SK-N-SH (cell line): ENCODE data around the gene SLC25A51. TPM values are rescaled to one million over a fixed set of nuclear protein-coding genes. Genes with fewer than 3 reads are reported as not detected.

Source experiments
- CTCF ChIA-PET: fragments of 300-600, 350-600 bp; formaldehyde crosslinking; extraction: SDS; loops from one replicate; lab custom pipeline; 2021; lab: Yijun Ruan, JAX
- POLR2A ChIA-PET: fragments of 350-600 bp; sonication (Branson Sonifier 250); formaldehyde crosslinking; extraction: SDS; loops from one replicate; lab custom pipeline; 2020; ENCODE audit warnings: antibody characterized with exemption, inconsistent platforms; lab: Yijun Ruan, JAX
- DNase-seq: peaks from one replicate; pipeline ENCODE4 v3.0.0; 2012
- H2AFZ ChIP-seq: fragments of 200-600 bp; sonication (generic); 2 replicates; pipeline ENCODE4 v1.8.1; 2016; ENCODE audit warnings: antibody characterized with exemption, mild to moderate bottlenecking, low read depth
- H3F3A ChIP-seq: fragments of 200-600 bp; sonication (generic); replicated peaks from 2 replicates; pipeline ENCODE3; 2016; ENCODE audit warnings: antibody characterized with exemption, mild to moderate bottlenecking; ENCODE audit not compliant: insufficient read depth
- H3K27ac ChIP-seq, 2 experiments: fragments of 200-500 bp in 1 of 2; fragments of 200-600 bp in 1 of 2; sonication (Bioruptor generic) in 1 of 2; sonication (generic), shearing (Covaris generic) in 1 of 2; 2 replicates each; pipeline versions ENCODE4 v1.5.1 to v1.6.1; 2014 to 2016; ENCODE audit warnings: low read depth in 2 of 2, inconsistent platforms in 1 of 2, low read length in 1 of 2, mild to moderate bottlenecking in 1 of 2, mixed read lengths in 1 of 2
- H3K27me3 ChIP-seq: fragments of 200-600 bp; sonication (generic), shearing (Covaris generic); 2 replicates; pipeline ENCODE4 v1.6.1; 2016; ENCODE audit warnings: mixed run types; ENCODE audit not compliant: insufficient read depth
- H3K36me3 ChIP-seq, 2 experiments: fragments of 200-500 bp in 1 of 2; fragments of 200-600 bp in 1 of 2; sonication (Bioruptor generic) in 1 of 2; sonication (generic) in 1 of 2; replicated peaks in 1 of 2; 2 replicates each; pipeline versions ENCODE3 to v1.5.1; 2014 to 2016; ENCODE audit warnings: low read length in 1 of 2, mild to moderate bottlenecking in 1 of 2; ENCODE audit not compliant: insufficient read depth in 2 of 2, control insufficient read depth in 1 of 2
- H3K4me1 ChIP-seq, 2 experiments: fragments of 200-500 bp in 1 of 2; fragments of 200-600 bp in 1 of 2; sonication (Bioruptor generic) in 1 of 2; sonication (generic), shearing (Covaris generic) in 1 of 2; 2 replicates each; pipeline versions ENCODE4 v1.5.1 to v1.6.1; 2014 to 2016; ENCODE audit warnings: low read depth in 1 of 2, low read length in 1 of 2, mixed run types in 1 of 2; ENCODE audit not compliant: insufficient read depth in 2 of 2, control insufficient read depth in 1 of 2
- H3K4me2 ChIP-seq: fragments of 200-600 bp; sonication (generic), shearing (Covaris generic); 2 replicates; pipeline ENCODE4 v1.6.1; 2017; ENCODE audit warnings: mixed run types
- H3K4me3 ChIP-seq, 2 experiments: fragments of 200-500 bp in 1 of 2; fragments of 200-600 bp in 1 of 2; sonication (Bioruptor generic) in 1 of 2; sonication (generic), shearing (Covaris generic) in 1 of 2; 2 replicates each; pipeline versions ENCODE4 v1.5.1 to v1.8.1; 2014 to 2016; ENCODE audit warnings: low read depth in 2 of 2, inconsistent platforms in 1 of 2, low read length in 1 of 2, mild to moderate bottlenecking in 1 of 2, mixed read lengths in 1 of 2, moderate library complexity in 1 of 2
- H3K79me2 ChIP-seq: fragments of 200-600 bp; sonication (generic); 2 replicates; pipeline ENCODE4 v1.8.1; 2017; ENCODE audit warnings: mild to moderate bottlenecking; ENCODE audit not compliant: insufficient read depth
- H3K9ac ChIP-seq: fragments of 200-600 bp; sonication (generic); 2 replicates; pipeline ENCODE4 v1.6.1; 2017; ENCODE audit warnings: mixed run types
- H3K9me2 ChIP-seq: fragments of 200-600 bp; sonication (generic); 2 replicates; pipeline ENCODE4 v1.6.1; 2017; ENCODE audit warnings: mixed run types
- H3K9me3 ChIP-seq: fragments of 200-600 bp; sonication (generic); 2 replicates; pipeline ENCODE4 v1.6.1; 2017; ENCODE audit warnings: mixed run types, mild to moderate bottlenecking, moderate library complexity
- H4K20me1 ChIP-seq: fragments of 200-600 bp; sonication (generic); 2 replicates; pipeline ENCODE4 v1.6.1; 2017; ENCODE audit warnings: mild to moderate bottlenecking, mixed run types; ENCODE audit not compliant: insufficient read depth
- EP300 ChIP-seq, 2 experiments: IDR thresholded peaks; 2 replicates each; pipeline versions ENCODE4 v1.4.0 to v1.6.1; 2012; ENCODE audit warnings: borderline replicate concordance in 1 of 2, low read depth in 1 of 2, low read length in 1 of 2
- EZH2phosphoT487 ChIP-seq: fragments of 200-600 bp; sonication (generic); IDR thresholded peaks from 2 replicates; pipeline ENCODE4 v1.6.1; 2017; ENCODE audit warnings: low read depth, mixed run types, mild to moderate bottlenecking, antibody characterized with exemption, moderate library complexity, borderline replicate concordance
- FOSL2 ChIP-seq: IDR thresholded peaks from 2 replicates; pipeline ENCODE4 v1.4.0; 2012; ENCODE audit warnings: low read depth, mild to moderate bottlenecking, moderate library complexity, borderline replicate concordance
- GATA2 ChIP-seq: sonication (generic); formaldehyde crosslinking; IDR thresholded peaks from 2 replicates; pipeline ENCODE4 v1.5.0; 2020; ENCODE audit warnings: mild to moderate bottlenecking, missing genetic modification reagents
- JUND ChIP-seq: IDR thresholded peaks from 2 replicates; pipeline ENCODE4 v1.4.0; 2012
- MAX ChIP-seq: IDR thresholded peaks from 2 replicates; pipeline ENCODE4 v1.4.0; 2012; ENCODE audit warnings: low read depth
- MEF2A ChIP-seq: IDR thresholded peaks from 2 replicates; pipeline ENCODE4 v1.4.0; 2012; ENCODE audit warnings: low read depth, borderline replicate concordance
- NFIC ChIP-seq: IDR thresholded peaks from 2 replicates; pipeline ENCODE4 v1.4.0; 2012; ENCODE audit warnings: borderline replicate concordance
- PBX3 ChIP-seq: IDR thresholded peaks from 2 replicates; pipeline ENCODE4; 2012
- POLR2AphosphoS5 ChIP-seq: IDR thresholded peaks from 2 replicates; pipeline ENCODE4 v1.6.1; 2012; ENCODE audit warnings: low read depth, low read length
- RAD21 ChIP-seq: IDR thresholded peaks from 2 replicates; pipeline ENCODE4 v1.6.1; 2012; ENCODE audit warnings: mild to moderate bottlenecking, low read length
- RCOR1 ChIP-seq: fragments of 150-350 bp; IDR thresholded peaks from 2 replicates; pipeline ENCODE4 v1.6.1; 2017; ENCODE audit warnings: antibody characterized with exemption, low read length
- RFX5 ChIP-seq: IDR thresholded peaks from 2 replicates; pipeline ENCODE4 v1.6.1; 2012; ENCODE audit warnings: mild to moderate bottlenecking, improper control_type of control experiment, low read length
- SIN3A ChIP-seq: IDR thresholded peaks from 2 replicates; pipeline ENCODE4 v1.6.1; 2012; ENCODE audit warnings: low read depth, mild to moderate bottlenecking, low read length, moderate library complexity, borderline replicate concordance
- SMC3 ChIP-seq: IDR thresholded peaks from 2 replicates; pipeline ENCODE4 v1.6.1; 2012; ENCODE audit warnings: low read depth, low read length, improper control_type of control experiment
- TAF1 ChIP-seq: IDR thresholded peaks from 2 replicates; pipeline ENCODE4 v1.6.1; 2012; ENCODE audit warnings: low read depth, mild to moderate bottlenecking, low read length, moderate library complexity, borderline replicate concordance
- TCF12 ChIP-seq: IDR thresholded peaks from 2 replicates; pipeline ENCODE4 v1.4.0; 2012
- TEAD4 ChIP-seq: IDR thresholded peaks from 2 replicates; pipeline ENCODE4 v1.4.0; 2012; ENCODE audit warnings: mild to moderate bottlenecking, borderline replicate concordance; ENCODE audit not compliant: insufficient read depth
- USF1 ChIP-seq: IDR thresholded peaks from 2 replicates; pipeline ENCODE4 v1.4.0; 2012; ENCODE audit warnings: low read depth, borderline replicate concordance
- USF2 ChIP-seq: fragments of 150-350 bp; IDR thresholded peaks from 2 replicates; pipeline ENCODE4 v1.6.1; 2017; ENCODE audit warnings: antibody characterized with exemption, low read length, low read depth, borderline replicate concordance
- YY1 ChIP-seq: IDR thresholded peaks from 2 replicates; pipeline ENCODE4 v1.4.0; 2012; ENCODE audit warnings: low read depth, mild to moderate bottlenecking
- ZBTB33 ChIP-seq: IDR thresholded peaks from 2 replicates; pipeline ENCODE4 v1.4.0; 2012; ENCODE audit warnings: low read depth, borderline replicate concordance
- WGBS: methylation state at CpG from one replicate; pipeline ENCODE4 v1.1.6; 2017; ENCODE audit warnings: low lambda C conversion rate; 5-methylcytosine and 5-hydroxymethylcytosine counted together
- polyA plus RNA-seq, 3 experiments: library from polyadenylated mRNA; depleted of rRNA; stranded (reverse); fragments of >200 nt; gene quantifications; 2 replicates each; pipeline ENCODE4 v1.2.3, GENCODE V29; 2012

SLC25A51 gene
- polyA plus RNA-seq, 1 of the 3 experiments (the other 2 are of a cell fraction): 13.3 TPM

- Histone ChIP-seq H3K4me3 (no peak overlapping the region), H3K9me3 (no peaks in the 10 kb centered on the region), H3K27me3 (no peaks in the 10 kb centered on the region), H3K4me1 (peaks cover 44 to 46% of the 10 kb centered on the region in 2 experiments; a peak in 3 of 4 replicates), H3F3A (peaks cover 39% of the 10 kb centered on the region), H3K4me2 (no peak overlapping the region), H3K9ac (no peak overlapping the region), H3K79me2 (peaks cover 62% of the 10 kb centered on the region; the same call in 1 of the 2 replicates), H3K9me2 (no peaks in the 10 kb centered on the region), H3K27ac (peak overlapping the region; percentile 20 to 57; a peak in 3 of 4 replicates), H4K20me1 (no peaks in the 10 kb centered on the region), H2AFZ (no peak overlapping the region), H3K36me3 (peaks cover 9 to 36% of the 10 kb centered on the region in 2 experiments)
- TF ChIP-seq RFX5 (no peak), FOSL2 (no peak), USF1 (no peak), RAD21 (no peak), TEAD4 (no peak), EZH2phosphoT487 (no peak), RCOR1 (no peak)
- WGBS: 92% methylated on average over 5 of the region's 20 CpGs
- ChIA-PET CTCF (interaction anchor here (1.2 to 1.7 kb wide), 4 partner anchors 10 to 211 kb away, joined by 3 to 7 read pairs (median 4); no protein-coding TSS in a partner anchor), POLR2A (no interaction called here)
- DNase-seq: no peak
Measured at GRCh38 chr9:37948417-37948980, 44.6 kb upstream of the SLC25A51 start.

- H3K27me3 ChIP-seq: no peaks in the 10 kb centered on the region
- H3K9me3 ChIP-seq: no peaks in the 10 kb centered on the region
- H2AFZ ChIP-seq: no peak overlapping the region
- no peaks in the 10 kb centered on the region for H4K20me1 ChIP-seq
- peaks cover 39% of the 10 kb centered on the region for H3F3A ChIP-seq
- ChIA-PET CTCF (interaction anchor here (1.3 to 1.7 kb wide), 2 partner anchors 10 to 212 kb away, joined by 3 to 6 read pairs; no protein-coding TSS in a partner anchor), POLR2A (no interaction called here)
- no peak overlapping the region for H3K4me3 ChIP-seq
- H3K9me2 ChIP-seq: no peaks in the 10 kb centered on the region
- TF ChIP-seq EZH2phosphoT487 (no peak), RFX5 (no peak), MEF2A (no peak), POLR2AphosphoS5 (no peak), GATA2 (CRISPR knock-in tag) (no peak), EP300 (IDR thresholded peaks at IDR 0.05; ENCODE audit: borderline replicate concordance in 1 of 2, low read depth in 1 of 2, low read length in 1 of 2) (no peak), PBX3 (no peak), USF2 (no peak), RCOR1 (no peak), ZBTB33 (no peak), NFIC (no peak), SMC3 (no peak), YY1 (no peak), MAX (no peak), TCF12 (no peak), TAF1 (no peak), JUND (no peak), SIN3A (no peak), TEAD4 (no peak)
- peaks cover 9 to 36% of the 10 kb centered on the region in 2 experiments for H3K36me3 ChIP-seq
- peaks cover 46 to 47% of the 10 kb centered on the region in 2 experiments; a peak in 3 of 4 replicates for H3K4me1 ChIP-seq
- no peak overlapping the region; a peak in 2 of 4 replicates for H3K27ac ChIP-seq
- whole genome bisulfite sequencing: 97% methylated on average over 9 of the region's 9 CpGs
- H3K4me2 ChIP-seq: no peak overlapping the region
- H3K79me2 ChIP-seq: peaks cover 65% of the 10 kb centered on the region; the same call in 1 of the 2 replicates
- no peak overlapping the region for H3K9ac ChIP-seq
- no peak for DNase-seq
Measured at GRCh38 chr9:37947977-37948376, 44.0 kb upstream of the SLC25A51 start.
